ENCODE results near the gene LIPC.

GRCh38 chr15:58423831-58424608 lies 7.8 kb upstream of the LIPC start:
- TF ChIP-seq CTCF (IDR thresholded peaks at IDR 0.05 in 8 of 11, conservative IDR thresholded peaks at IDR 0.05 in 3 of 11) (no peak), POLR2AphosphoS5 (IDR thresholded peaks at IDR 0.05) (no peak)

Data from spleen (tissue), 7 donors.